Smooth muscle cell (in vitro differentiated cells): Measurements from ENCODE around the gene HOXC10. TPM values are rescaled to one million over a fixed set of nuclear protein-coding genes. Genes with fewer than 3 reads are reported as not detected.

Experiments used
- DNase-seq: peaks from one replicate; lab custom pipeline; 2025; ENCODE audit not compliant: unreplicated experiment; lab: John Stamatoyannopoulos, UW
- H2AFZ ChIP-seq: fragments of 200-600 bp; sonication (generic); 2 replicates; pipeline ENCODE4 v1.6.0; 2016; ENCODE audit warnings: antibody characterized with exemption, low read depth, mild to moderate bottlenecking
- H3F3A ChIP-seq: fragments of 200-600 bp; sonication (generic); 2 replicates; pipeline ENCODE4 v1.6.0; 2017; ENCODE audit warnings: antibody characterized with exemption, low read depth
- H3K27ac ChIP-seq: fragments of 200-600 bp; sonication (generic); 2 replicates; pipeline ENCODE4 v1.5.1; 2016; ENCODE audit warnings: low read depth, mild to moderate bottlenecking
- H3K27me3 ChIP-seq: fragments of 200-600 bp; sonication (generic); 2 replicates; pipeline ENCODE4 v1.6.1; 2016; ENCODE audit warnings: low read depth, mild to moderate bottlenecking
- H3K36me3 ChIP-seq: fragments of 200-600 bp; sonication (generic); 2 replicates; pipeline ENCODE4 v1.5.1; 2016; ENCODE audit warnings: low read depth
- H3K4me1 ChIP-seq: fragments of 200-600 bp; sonication (generic); 2 replicates; pipeline ENCODE4 v1.5.1; 2016; ENCODE audit warnings: low read depth
- H3K4me2 ChIP-seq: fragments of 200-600 bp; sonication (generic); 2 replicates; pipeline ENCODE4 v1.6.0; 2016; ENCODE audit warnings: mild to moderate bottlenecking
- H3K4me3 ChIP-seq: fragments of 200-600 bp; sonication (generic); 2 replicates; pipeline ENCODE4 v1.5.1; 2016; ENCODE audit warnings: mild to moderate bottlenecking
- H3K79me2 ChIP-seq: fragments of 200-600 bp; sonication (generic); 2 replicates; pipeline ENCODE4 v1.6.0; 2016; ENCODE audit warnings: low read depth, mild to moderate bottlenecking
- H3K9ac ChIP-seq: fragments of 200-600 bp; sonication (generic); 2 replicates; pipeline ENCODE4 v1.6.0; 2016; ENCODE audit warnings: low read depth
- H3K9me3 ChIP-seq: fragments of 200-600 bp; sonication (generic); replicated peaks from 2 replicates; pipeline ENCODE4 v1.5.1; 2016; ENCODE audit warnings: low read depth
- H4K20me1 ChIP-seq: fragments of 200-600 bp; sonication (generic); 2 replicates; pipeline ENCODE4 v1.6.0; 2016; ENCODE audit warnings: low read depth
- CTCF ChIP-seq: fragments of 200-600 bp; sonication (generic); IDR thresholded peaks from 2 replicates; pipeline ENCODE4 v1.5.1; 2017; ENCODE audit warnings: borderline replicate concordance, mild to moderate bottlenecking, antibody characterized with exemption; ENCODE audit not compliant: insufficient read depth, poor library complexity, severe bottlenecking
- WGBS: methylation state at CpG from one replicate; pipeline ENCODE4 v1.1.7; 2016; ENCODE audit warnings: low lambda C conversion rate; 5-methylcytosine and 5-hydroxymethylcytosine counted together
- polyA plus RNA-seq: library from polyadenylated mRNA; unstranded; fragments of >200 nt; fragmentation: Nextera tagmentation; extraction: Ambion mirVana; gene quantifications from 2 replicates; pipeline ENCODE4 v1.2.1, GENCODE V29; 2016
- total RNA-seq: library from RNA; depleted of rRNA; stranded (reverse); fragments of >200 nt; gene quantifications from 2 replicates; pipeline ENCODE4 v1.2.3, GENCODE V29; 2014

The HOXC10 gene
- total and polyA plus RNA-seq, 2 experiments from 2014 or later, result 0.66 TPM; not detected in 1

GRCh38 chr12:53948650-53949593 is 36.0 kb upstream of the HOXC10 start:
- no peak overlapping the region for H3K4me3 ChIP-seq
- H3K4me2 ChIP-seq, result no peak overlapping the region
- H3K79me2 ChIP-seq, result no peaks in the 10 kb centered on the region
- 63% methylated on average over 9 of the region's 9 CpGs for WGBS
- H4K20me1 ChIP-seq, result no peaks in the 10 kb centered on the region
- H3K9me3 ChIP-seq, result no peaks in the 10 kb centered on the region
- H3K9ac ChIP-seq, result no peak overlapping the region
- no peaks in the 10 kb centered on the region for H3K36me3 ChIP-seq
- DNase-seq, result no peak
- no peak overlapping the region for H2AFZ ChIP-seq
- no peak for TF ChIP-seq CTCF
- H3K27ac ChIP-seq, result no peak overlapping the region
- H3F3A ChIP-seq, result peaks cover 4% of the 10 kb centered on the region
- no peaks in the 10 kb centered on the region for H3K4me1 ChIP-seq
- H3K27me3 ChIP-seq, result peaks cover 100% of the 10 kb centered on the region

GRCh38 chr12:53949631-53950436 is 35.1 kb upstream of the HOXC10 start:
- H3K79me2 ChIP-seq, result no peaks in the 10 kb centered on the region
- no peak overlapping the region for H2AFZ ChIP-seq
- no peaks in the 10 kb centered on the region for H4K20me1 ChIP-seq
- H3F3A ChIP-seq, result peaks cover 4% of the 10 kb centered on the region
- H3K4me2 ChIP-seq, result no peak overlapping the region
- no peak overlapping the region for H3K9ac ChIP-seq
- no peaks in the 10 kb centered on the region for H3K9me3 ChIP-seq
- TF ChIP-seq CTCF, result no peak
- WGBS, result 9% methylated on average over 34 of the region's 34 CpGs
- H3K4me3 ChIP-seq, result no peak overlapping the region
- H3K4me1 ChIP-seq, result no peaks in the 10 kb centered on the region
- no peak overlapping the region for H3K27ac ChIP-seq
- no peak for DNase-seq
- H3K27me3 ChIP-seq, result peaks cover 100% of the 10 kb centered on the region
- H3K36me3 ChIP-seq, result no peaks in the 10 kb centered on the region

- Histone ChIP-seq H3K27me3 (peaks cover 100% of the 10 kb centered on the region), H3K4me1 (no peaks in the 10 kb centered on the region), H3F3A (peaks cover 4% of the 10 kb centered on the region), H3K4me3 (no peak overlapping the region), H3K4me2 (no peak overlapping the region), H3K27ac (no peak overlapping the region), H3K79me2 (no peaks in the 10 kb centered on the region), H3K9me3 (no peaks in the 10 kb centered on the region), H2AFZ (no peak overlapping the region), H3K9ac (no peak overlapping the region), H3K36me3 (no peaks in the 10 kb centered on the region), H4K20me1 (no peaks in the 10 kb centered on the region)
- 15% methylated on average over 10 of the region's 10 CpGs for WGBS
- TF ChIP-seq CTCF, result no peak
- no peak for DNase-seq
Measured at GRCh38 chr12:53950437-53950773, 34.5 kb upstream of the HOXC10 start.
